ENCODE data around the gene EHD2. TPM values are rescaled to one million over a fixed set of nuclear protein-coding genes. Genes with fewer than 3 reads are reported as not detected.

EHD2 gene
- total and polyA plus RNA-seq, 9 donors = 28.0 to 162 (median 102) TPM

DNA sequence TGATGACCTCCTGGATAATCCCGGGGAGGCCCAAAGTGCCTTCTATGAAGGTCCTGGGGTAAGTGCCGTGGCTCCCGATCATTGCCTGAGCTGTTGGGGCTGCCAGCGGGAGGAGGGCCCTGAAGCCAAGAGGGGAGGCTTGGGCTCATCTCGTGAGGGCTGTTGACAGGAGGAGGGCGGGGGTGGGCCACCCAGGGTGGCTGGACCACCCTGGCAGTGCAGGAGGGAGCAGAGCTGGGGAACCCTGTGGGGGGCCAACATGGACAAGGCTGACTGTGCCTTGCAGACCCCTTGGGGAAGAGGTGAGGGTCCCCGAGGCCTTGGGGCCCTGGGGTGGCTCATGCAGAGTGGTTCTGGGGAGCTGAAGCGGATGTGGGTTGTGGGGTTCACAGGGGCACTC is 37.4 kb upstream of the EHD2 start:
- Histone ChIP-seq H3K27me3 (no peaks in the 10 kb centered on the region), H3K4me3 (no peak overlapping the region), H3K9me3 (no peaks in the 10 kb centered on the region), H3K4me1 (ENCODE audit: insufficient read depth) (no peaks in the 10 kb centered on the region), H3K27ac (no peak overlapping the region), H3K36me3 (no peaks in the 10 kb centered on the region)
- TF ChIP-seq POLR2A (IDR thresholded peaks at IDR 0.05) (no peak), EP300 (IDR thresholded peaks at IDR 0.05) (no peak)
- TF ChIP-seq, protein P1, sequence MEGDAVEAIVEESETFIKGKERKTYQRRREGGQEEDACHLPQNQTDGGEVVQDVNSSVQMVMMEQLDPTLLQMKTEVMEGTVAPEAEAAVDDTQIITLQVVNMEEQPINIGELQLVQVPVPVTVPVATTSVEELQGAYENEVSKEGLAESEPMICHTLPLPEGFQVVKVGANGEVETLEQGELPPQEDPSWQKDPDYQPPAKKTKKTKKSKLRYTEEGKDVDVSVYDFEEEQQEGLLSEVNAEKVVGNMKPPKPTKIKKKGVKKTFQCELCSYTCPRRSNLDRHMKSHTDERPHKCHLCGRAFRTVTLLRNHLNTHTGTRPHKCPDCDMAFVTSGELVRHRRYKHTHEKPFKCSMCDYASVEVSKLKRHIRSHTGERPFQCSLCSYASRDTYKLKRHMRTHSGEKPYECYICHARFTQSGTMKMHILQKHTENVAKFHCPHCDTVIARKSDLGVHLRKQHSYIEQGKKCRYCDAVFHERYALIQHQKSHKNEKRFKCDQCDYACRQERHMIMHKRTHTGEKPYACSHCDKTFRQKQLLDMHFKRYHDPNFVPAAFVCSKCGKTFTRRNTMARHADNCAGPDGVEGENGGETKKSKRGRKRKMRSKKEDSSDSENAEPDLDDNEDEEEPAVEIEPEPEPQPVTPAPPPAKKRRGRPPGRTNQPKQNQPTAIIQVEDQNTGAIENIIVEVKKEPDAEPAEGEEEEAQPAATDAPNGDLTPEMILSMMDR (IDR thresholded peaks at IDR 0.05) = no peak
- no peak for DNase-seq
- WGBS, 3 donors = 80 to 86% (median 84%) methylated on average over 8 of the region's 8 CpGs
- intact Hi-C loops (cut with DNase I) = no loop called here

DNA sequence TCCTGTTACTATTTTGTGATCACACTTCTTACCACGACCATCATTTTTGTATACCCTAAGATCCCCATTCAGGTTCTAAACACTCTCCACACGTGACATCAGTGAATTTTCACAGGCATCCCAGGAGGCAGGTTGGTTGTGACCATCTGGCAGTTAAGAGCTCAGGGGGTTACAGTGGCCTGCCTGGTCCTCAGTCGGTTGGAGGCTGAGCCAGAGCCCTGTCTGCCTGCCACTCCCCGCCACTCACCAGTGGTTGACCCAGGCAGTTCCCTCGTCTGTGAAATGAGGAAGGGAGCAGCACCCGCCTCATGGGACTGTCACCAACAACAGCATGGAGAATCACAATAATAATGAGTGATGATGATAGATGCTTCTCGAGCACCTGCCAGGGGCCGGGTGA is 36.4 kb upstream of the EHD2 start:
- Histone ChIP-seq H3K4me1 (ENCODE audit: insufficient read depth) (no peaks in the 10 kb centered on the region), H3K9me3 (no peaks in the 10 kb centered on the region), H3K27ac (no peak overlapping the region), H3K4me3 (no peak overlapping the region), H3K27me3 (no peaks in the 10 kb centered on the region), H3K36me3 (no peaks in the 10 kb centered on the region)
- TF ChIP-seq POLR2A (IDR thresholded peaks at IDR 0.05) = no peak
- no peak for TF ChIP-seq EP300 (IDR thresholded peaks at IDR 0.05)
- 80 to 91% (median 88%) methylated on average over 8 of the region's 8 CpGs for WGBS, 3 donors
- intact Hi-C loops (cut with DNase I) = no loop called here
- no peak for DNase-seq

DNA sequence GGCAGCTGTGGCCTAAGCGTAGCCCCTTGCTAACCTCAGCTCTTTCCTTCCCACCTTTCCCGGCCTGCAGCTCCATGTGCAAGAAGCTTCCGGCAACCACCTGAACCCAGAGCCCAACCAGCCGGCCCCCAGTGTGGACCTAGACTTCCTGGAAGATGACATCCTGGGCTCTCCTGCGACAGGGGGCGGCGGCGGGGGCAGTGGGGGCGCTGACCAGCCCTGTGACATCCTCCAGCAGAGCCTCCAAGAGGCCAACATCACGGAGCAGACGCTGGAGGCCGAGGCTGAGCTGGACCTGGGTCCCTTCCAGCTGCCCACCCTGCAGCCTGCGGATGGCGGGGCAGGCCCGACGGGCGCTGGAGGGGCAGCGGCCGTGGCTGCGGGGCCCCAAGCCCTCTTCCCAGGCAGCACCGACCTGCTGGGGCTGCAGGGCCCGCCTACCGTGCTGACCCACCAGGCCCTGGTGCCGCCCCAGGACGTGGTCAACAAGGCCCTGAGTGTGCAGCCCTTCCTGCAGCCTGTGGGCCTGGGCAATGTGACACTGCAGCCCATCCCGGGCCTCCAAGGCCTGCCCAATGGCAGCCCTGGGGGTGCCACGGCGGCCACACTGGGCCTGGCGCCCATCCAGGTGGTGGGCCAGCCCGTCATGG is 33.8 kb upstream of the EHD2 start:
- Histone ChIP-seq H3K4me3 (no peak overlapping the region), H3K9me3 (no peaks in the 10 kb centered on the region), H3K27ac (no peak overlapping the region), H3K27me3 (no peaks in the 10 kb centered on the region), H3K36me3 (no peaks in the 10 kb centered on the region), H3K4me1 (ENCODE audit: insufficient read depth) (no peaks in the 10 kb centered on the region)
- peak in 1 of 5 donors; percentile 32 for DNase-seq
- TF ChIP-seq, protein P1 (IDR thresholded peaks at IDR 0.05) = no peak
- no peak for TF ChIP-seq EP300 (IDR thresholded peaks at IDR 0.05)
- no peak for TF ChIP-seq POLR2A (IDR thresholded peaks at IDR 0.05)
- intact Hi-C loops (cut with DNase I) = no loop called here
- WGBS, 3 donors = 86 to 93% (median 88%) methylated on average over 13 to 30 of the region's 30 CpGs

DNA sequence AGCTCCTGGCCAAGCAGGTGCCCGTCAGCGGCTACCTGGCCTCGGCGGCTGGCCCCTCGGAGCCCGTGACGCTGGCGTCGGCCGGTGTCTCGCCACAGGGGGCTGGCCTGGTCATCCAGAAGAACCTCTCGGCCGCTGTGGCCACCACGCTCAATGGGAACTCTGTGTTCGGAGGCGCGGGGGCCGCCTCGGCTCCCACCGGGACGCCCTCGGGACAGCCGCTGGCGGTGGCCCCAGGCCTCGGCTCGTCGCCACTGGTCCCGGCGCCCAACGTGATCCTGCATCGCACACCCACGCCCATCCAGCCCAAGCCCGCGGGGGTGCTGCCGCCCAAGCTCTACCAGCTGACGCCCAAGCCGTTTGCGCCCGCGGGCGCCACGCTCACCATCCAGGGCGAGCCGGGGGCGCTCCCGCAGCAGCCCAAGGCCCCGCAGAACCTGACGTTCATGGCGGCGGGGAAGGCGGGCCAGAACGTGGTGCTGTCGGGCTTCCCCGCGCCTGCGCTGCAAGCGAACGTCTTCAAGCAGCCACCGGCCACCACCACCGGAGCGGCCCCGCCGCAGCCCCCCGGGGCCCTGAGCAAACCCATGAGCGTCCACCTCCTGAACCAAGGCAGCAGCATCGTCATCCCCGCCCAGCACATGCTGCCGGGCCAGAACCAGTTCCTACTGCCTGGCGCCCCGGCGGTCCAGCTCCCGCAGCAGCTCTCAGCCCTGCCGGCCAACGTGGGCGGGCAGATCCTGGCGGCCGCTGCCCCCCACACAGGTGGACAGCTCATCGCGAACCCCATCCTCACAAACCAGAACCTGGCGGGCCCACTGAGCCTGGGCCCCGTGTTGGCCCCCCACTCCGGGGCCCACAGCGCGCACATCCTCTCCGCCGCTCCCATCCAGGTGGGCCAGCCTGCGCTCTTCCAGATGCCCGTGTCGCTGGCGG is 33.0 kb upstream of the EHD2 start:
- no peaks in the 10 kb centered on the region for H3K27me3 ChIP-seq
- H3K4me1 ChIP-seq (ENCODE audit: insufficient read depth) = no peaks in the 10 kb centered on the region
- TF ChIP-seq EP300 (IDR thresholded peaks at IDR 0.05) = no peak
- no peak for TF ChIP-seq POLR2A (IDR thresholded peaks at IDR 0.05)
- TF ChIP-seq, protein P1 (IDR thresholded peaks at IDR 0.05) = no peak
- H3K36me3 ChIP-seq = no peaks in the 10 kb centered on the region
- no peaks in the 10 kb centered on the region for H3K9me3 ChIP-seq
- intact Hi-C loops (cut with DNase I) = no loop called here
- no peak overlapping the region for H3K4me3 ChIP-seq
- no peak overlapping the region for H3K27ac ChIP-seq
- DNase-seq = no peak
- WGBS, 3 donors = 95 to 97% (median 96%) methylated on average over 72 to 90 of the region's 90 CpGs

Data from ovary (tissue), 9 donors.